ENCODE results near the gene GPAT2. TPM values are rescaled to one million over a fixed set of nuclear protein-coding genes. Genes with fewer than 3 reads are reported as not detected.

Gene GPAT2
- total RNA-seq, 1 experiment from 2014 or later: 9.1 TPM

GRCh38 chr2:96082211-96083063 is 47.7 kb upstream of the GPAT2 start:
- H3K4me2 ChIP-seq: no peak overlapping the region
- no TSS peak for BruUV-seq (replicated peaks)
- H3K36me3 ChIP-seq (ENCODE audit: low read depth): no peaks in the 10 kb centered on the region
- H3K9me2 ChIP-seq (ENCODE audit: insufficient read depth): no peaks in the 10 kb centered on the region
- TF ChIP-seq, protein P1, sequence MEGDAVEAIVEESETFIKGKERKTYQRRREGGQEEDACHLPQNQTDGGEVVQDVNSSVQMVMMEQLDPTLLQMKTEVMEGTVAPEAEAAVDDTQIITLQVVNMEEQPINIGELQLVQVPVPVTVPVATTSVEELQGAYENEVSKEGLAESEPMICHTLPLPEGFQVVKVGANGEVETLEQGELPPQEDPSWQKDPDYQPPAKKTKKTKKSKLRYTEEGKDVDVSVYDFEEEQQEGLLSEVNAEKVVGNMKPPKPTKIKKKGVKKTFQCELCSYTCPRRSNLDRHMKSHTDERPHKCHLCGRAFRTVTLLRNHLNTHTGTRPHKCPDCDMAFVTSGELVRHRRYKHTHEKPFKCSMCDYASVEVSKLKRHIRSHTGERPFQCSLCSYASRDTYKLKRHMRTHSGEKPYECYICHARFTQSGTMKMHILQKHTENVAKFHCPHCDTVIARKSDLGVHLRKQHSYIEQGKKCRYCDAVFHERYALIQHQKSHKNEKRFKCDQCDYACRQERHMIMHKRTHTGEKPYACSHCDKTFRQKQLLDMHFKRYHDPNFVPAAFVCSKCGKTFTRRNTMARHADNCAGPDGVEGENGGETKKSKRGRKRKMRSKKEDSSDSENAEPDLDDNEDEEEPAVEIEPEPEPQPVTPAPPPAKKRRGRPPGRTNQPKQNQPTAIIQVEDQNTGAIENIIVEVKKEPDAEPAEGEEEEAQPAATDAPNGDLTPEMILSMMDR (conservative IDR thresholded peaks at IDR 0.05): no peak
- no peak for TF ChIP-seq EZH2 (IDR thresholded peaks at IDR 0.05; ENCODE audit: low read depth)
- no peaks in the 10 kb centered on the region for H3K4me1 ChIP-seq (replicated peaks; ENCODE audit: insufficient read depth)
- H4K20me1 ChIP-seq (ENCODE audit: insufficient read depth): no peaks in the 10 kb centered on the region
- intact Hi-C loops (cut with micrococcal nuclease; ENCODE audit: unreplicated experiment): no loop called here
- H2AFZ ChIP-seq: no peak overlapping the region
- H3K27me3 ChIP-seq (ENCODE audit: insufficient read depth, low read depth): no peaks in the 10 kb centered on the region; the same call in 1 of the 2 replicates
- ChIA-PET CTCF (interaction anchor here (0.6 kb wide), 1 partner anchor 20 kb away, joined by 5 read pairs; no protein-coding TSS in a partner anchor), POLR2A (ENCODE audit: unreplicated experiment) (no interaction called here)
- no peaks in the 10 kb centered on the region for H3K79me2 ChIP-seq (ENCODE audit: low read depth)
- no peak overlapping the region for H3K27ac ChIP-seq
- H3K9me3 ChIP-seq (ENCODE audit: insufficient read depth, low read depth): no peaks in the 10 kb centered on the region
- H3F3A ChIP-seq (ENCODE audit: insufficient read depth, low read depth): no peaks in the 10 kb centered on the region
- H3K4me3 ChIP-seq: no peak overlapping the region
- DNase-seq: no peak

GRCh38 chr2:96081042-96081441 is 46.3 kb upstream of the GPAT2 start:
- Histone ChIP-seq H3K36me3 (ENCODE audit: low read depth) (no peaks in the 10 kb centered on the region), H4K20me1 (ENCODE audit: insufficient read depth) (no peaks in the 10 kb centered on the region), H3K9me2 (ENCODE audit: insufficient read depth) (no peaks in the 10 kb centered on the region), H3K27ac (no peak overlapping the region), H3K9me3 (ENCODE audit: insufficient read depth, low read depth) (no peaks in the 10 kb centered on the region; the same call in 1 of the 2 replicates), H3K27me3 (ENCODE audit: insufficient read depth, low read depth) (no peaks in the 10 kb centered on the region; the same call in 1 of the 2 replicates), H3K4me1 (replicated peaks; ENCODE audit: insufficient read depth) (no peaks in the 10 kb centered on the region), H3K4me3 (no peak overlapping the region), H3K79me2 (ENCODE audit: low read depth) (no peaks in the 10 kb centered on the region), H2AFZ (no peak overlapping the region), H3K4me2 (no peak overlapping the region), H3F3A (ENCODE audit: insufficient read depth, low read depth) (no peaks in the 10 kb centered on the region)
- TF ChIP-seq, protein P1 (conservative IDR thresholded peaks at IDR 0.05): no peak
- TF ChIP-seq EZH2 (IDR thresholded peaks at IDR 0.05; ENCODE audit: low read depth): no peak
- ChIA-PET POLR2A (ENCODE audit: unreplicated experiment) (no interaction called here), CTCF (no interaction called here)
- BruUV-seq (replicated peaks): no TSS peak
- DNase-seq: no peak
- intact Hi-C loops (cut with micrococcal nuclease; ENCODE audit: unreplicated experiment): no loop called here

DNA sequence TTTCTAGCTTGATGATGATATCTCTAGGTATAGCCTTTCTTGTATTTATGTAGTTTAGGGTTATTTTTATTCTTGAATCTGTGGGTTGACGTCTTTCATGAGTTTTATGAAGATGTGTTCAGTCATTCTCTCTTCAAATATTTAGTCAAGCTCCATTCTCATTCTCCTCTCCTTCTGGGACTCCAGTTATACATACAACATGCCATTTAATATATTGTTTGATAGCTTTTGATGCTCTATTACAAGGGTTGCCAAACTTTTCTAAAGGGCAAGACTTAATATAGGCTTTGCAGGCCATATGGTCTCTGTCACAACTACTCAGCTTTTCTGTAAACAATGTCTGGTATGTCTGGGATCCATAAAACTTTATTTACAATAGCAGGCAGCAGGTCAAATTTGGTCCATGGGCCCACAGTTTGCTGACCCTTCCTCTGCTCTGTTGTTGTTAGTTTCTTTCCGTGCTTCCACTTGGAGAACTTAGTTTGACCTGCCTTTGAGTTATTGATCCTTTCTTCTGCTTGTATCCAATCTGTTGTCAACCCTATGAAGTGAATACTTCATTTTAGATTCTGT is 40.6 kb upstream of the GPAT2 start:
- no peak overlapping the region for H3K27ac ChIP-seq
- H4K20me1 ChIP-seq (ENCODE audit: insufficient read depth): no peaks in the 10 kb centered on the region
- TF ChIP-seq EZH2 (IDR thresholded peaks at IDR 0.05; ENCODE audit: low read depth): no peak
- TF ChIP-seq, protein P1 (conservative IDR thresholded peaks at IDR 0.05): no peak
- H3K36me3 ChIP-seq (ENCODE audit: low read depth): no peaks in the 10 kb centered on the region
- intact Hi-C loops (cut with micrococcal nuclease; ENCODE audit: unreplicated experiment): loop anchor here (5.0 kb wide), 1 partner anchor 37 kb away; no protein-coding TSS in a partner anchor
- H3K27me3 ChIP-seq (ENCODE audit: insufficient read depth, low read depth): peaks cover 20% of the 10 kb centered on the region; the same call in 1 of the 2 replicates
- H3K4me2 ChIP-seq: no peak overlapping the region
- no TSS peak for BruUV-seq (replicated peaks)
- H3K4me1 ChIP-seq (replicated peaks; ENCODE audit: insufficient read depth): no peaks in the 10 kb centered on the region
- CTCF ChIA-PET: no interaction called here
- H3K79me2 ChIP-seq (ENCODE audit: low read depth): no peaks in the 10 kb centered on the region
- no peaks in the 10 kb centered on the region for H3K9me2 ChIP-seq (ENCODE audit: insufficient read depth)
- no peaks in the 10 kb centered on the region for H3F3A ChIP-seq (ENCODE audit: insufficient read depth, low read depth)
- POLR2A ChIA-PET (ENCODE audit: unreplicated experiment): no interaction called here
- peak in 1 of 2 experiments; percentile 8 for DNase-seq
- H3K4me3 ChIP-seq: no peak overlapping the region
- H3K9me3 ChIP-seq (ENCODE audit: insufficient read depth, low read depth): no peaks in the 10 kb centered on the region; the same call in 1 of the 2 replicates
- H2AFZ ChIP-seq: no peak overlapping the region
